SJCRH30 (cell line): Measurements from ENCODE around the gene ISG20. TPM values are rescaled to one million over a fixed set of nuclear protein-coding genes. Genes with fewer than 3 reads are reported as not detected.

Experiments
- DNase-seq, 2 experiments: peaks; one replicate each; pipeline ENCODE4 v3.0.0-alpha.2; 2015 to 2020
- H3K27ac ChIP-seq: fragments of 250-450 bp; sonication (Bioruptor Pico); 2 replicates; pipeline ENCODE4 v1.5.1; 2020; ENCODE audit warnings: mild to moderate bottlenecking, moderate library complexity
- H3K27me3 ChIP-seq: fragments of 250-450 bp; sonication (Bioruptor Pico); 2 replicates; pipeline ENCODE4 v1.5.1; 2020; ENCODE audit warnings: mild to moderate bottlenecking, moderate library complexity
- H3K36me3 ChIP-seq: fragments of 250-450 bp; sonication (Bioruptor Pico); 2 replicates; pipeline ENCODE4 v1.5.1; 2020; ENCODE audit warnings: mild to moderate bottlenecking, moderate library complexity
- H3K4me1 ChIP-seq: fragments of 250-450 bp; sonication (Bioruptor Pico); 2 replicates; pipeline ENCODE4 v1.5.1; 2020; ENCODE audit warnings: mild to moderate bottlenecking, moderate library complexity
- H3K4me3 ChIP-seq: fragments of 250-450 bp; sonication (Bioruptor Pico); 2 replicates; pipeline ENCODE4 v1.5.1; 2020; ENCODE audit warnings: mild to moderate bottlenecking, moderate library complexity
- H3K9me3 ChIP-seq: fragments of 250-450 bp; sonication (Bioruptor Pico); replicated peaks from 2 replicates; pipeline ENCODE4 v1.5.1; 2020; ENCODE audit warnings: mild to moderate bottlenecking, moderate library complexity
- total RNA-seq: library from RNA; depleted of rRNA; stranded (reverse); fragments of >200 nt; shearing (Covaris generic); gene quantifications from 2 replicates; pipeline ENCODE4 v1.2.3, GENCODE V29; 2014; rRNA removed

The ISG20 gene
- total RNA-seq, 1 experiment from 2014 or later = 0.97 TPM

DNA sequence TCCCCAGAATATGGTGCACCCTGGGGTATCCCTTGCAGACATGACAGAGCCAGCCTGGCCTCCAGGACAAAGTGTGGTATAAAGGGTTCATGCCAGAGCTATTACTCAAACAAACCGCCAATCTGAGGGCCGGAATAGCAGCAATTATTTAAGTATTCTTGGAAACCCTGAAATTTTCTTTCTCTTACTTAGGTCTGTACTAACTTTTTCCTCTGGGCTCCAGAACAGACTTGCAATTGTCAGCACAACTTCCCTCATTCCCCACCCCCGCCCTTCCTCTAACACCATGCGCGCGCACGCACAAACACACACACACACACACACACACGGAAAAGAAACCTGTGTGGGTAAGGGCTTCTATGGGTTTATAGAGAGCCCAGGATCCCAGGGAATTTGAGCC, 56.3 kb downstream of the ISG20 start:
- Histone ChIP-seq H3K36me3 (no peaks in the 10 kb centered on the region), H3K27me3 (peaks cover 3% of the 10 kb centered on the region), H3K4me3 (no peak overlapping the region), H3K4me1 (no peaks in the 10 kb centered on the region), H3K9me3 (no peaks in the 10 kb centered on the region), H3K27ac (no peak overlapping the region)
- DNase-seq = no peak

DNA sequence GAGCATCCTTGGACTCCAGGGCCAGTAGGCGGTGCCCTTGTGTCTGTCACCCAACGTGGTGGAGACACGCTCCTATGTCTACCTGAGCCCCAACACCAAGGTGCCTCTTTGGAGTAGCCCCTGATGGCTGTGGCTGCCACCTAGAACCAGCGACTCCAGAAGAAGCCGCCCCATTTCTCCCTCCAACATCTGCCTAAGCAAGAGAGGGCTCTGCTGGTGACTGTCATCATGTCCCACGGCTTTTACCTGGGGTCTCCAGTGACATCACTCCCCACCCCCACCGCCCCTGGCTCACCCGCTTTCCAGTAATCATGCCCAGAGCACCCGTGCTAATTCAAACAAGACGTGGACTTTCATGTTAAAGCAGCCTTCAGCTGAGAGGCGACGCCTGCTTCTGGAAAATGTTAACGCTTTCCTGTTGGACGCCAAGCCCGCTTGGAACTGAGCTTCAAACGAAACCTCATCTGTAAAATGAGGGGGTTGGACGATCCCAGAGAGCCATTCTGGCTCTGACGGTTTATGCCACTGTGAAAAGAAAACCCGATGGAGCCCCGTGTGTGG, 57.0 kb downstream of the ISG20 start:
- no peaks in the 10 kb centered on the region for H3K4me1 ChIP-seq
- H3K27me3 ChIP-seq = peaks cover 3% of the 10 kb centered on the region
- no peak for DNase-seq
- no peak overlapping the region for H3K4me3 ChIP-seq
- H3K36me3 ChIP-seq = no peaks in the 10 kb centered on the region
- no peak overlapping the region for H3K27ac ChIP-seq
- no peaks in the 10 kb centered on the region for H3K9me3 ChIP-seq

DNA sequence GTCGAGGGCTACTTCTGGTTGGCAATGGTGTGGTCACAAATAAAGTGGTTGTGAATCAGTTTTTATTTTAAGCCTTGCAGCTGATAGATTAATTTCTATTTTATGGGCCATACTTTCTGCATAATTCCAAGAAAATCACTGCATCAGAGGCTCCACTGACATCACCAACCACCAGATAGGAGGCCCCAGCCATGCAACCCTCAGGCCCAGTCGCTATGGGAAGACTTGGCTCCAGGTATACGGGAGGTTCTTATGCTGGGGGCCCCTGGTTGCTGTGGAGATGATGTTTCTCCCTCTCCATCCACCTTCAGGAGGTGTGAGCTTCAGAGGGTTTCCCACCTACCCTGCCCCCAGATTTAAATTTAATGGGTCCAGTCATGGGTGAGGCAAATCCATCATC, 57.4 kb downstream of the ISG20 start:
- no peaks in the 10 kb centered on the region for H3K9me3 ChIP-seq
- H3K36me3 ChIP-seq = no peaks in the 10 kb centered on the region
- DNase-seq = no peak
- no peak overlapping the region for H3K4me3 ChIP-seq
- H3K27me3 ChIP-seq = peaks cover 3% of the 10 kb centered on the region
- H3K27ac ChIP-seq = no peak overlapping the region
- H3K4me1 ChIP-seq = no peaks in the 10 kb centered on the region

DNA sequence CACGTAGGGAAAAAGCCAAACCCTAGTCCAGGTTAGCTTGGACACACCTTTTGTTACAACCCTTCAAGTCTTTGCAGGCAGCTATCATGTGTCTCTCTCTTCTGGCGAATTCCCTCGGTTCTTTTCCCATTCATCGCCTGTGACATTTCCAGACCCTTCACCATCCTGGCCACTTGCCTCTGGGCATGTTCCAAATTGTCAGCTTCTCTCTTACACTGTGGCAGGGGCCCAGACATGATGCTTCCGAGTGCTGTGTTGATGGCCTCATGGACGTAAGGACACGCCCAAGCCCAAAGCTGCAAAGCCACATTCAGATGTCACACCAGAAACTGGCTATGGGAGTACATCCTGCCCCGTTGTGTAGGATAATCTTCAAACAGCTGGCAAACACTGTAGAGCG, 58.5 kb downstream of the ISG20 start:
- no peak overlapping the region for H3K27ac ChIP-seq
- H3K27me3 ChIP-seq = peaks cover 3% of the 10 kb centered on the region; the same call in 1 of the 2 replicates
- DNase-seq = no peak
- no peaks in the 10 kb centered on the region for H3K36me3 ChIP-seq
- H3K9me3 ChIP-seq = no peaks in the 10 kb centered on the region
- no peaks in the 10 kb centered on the region for H3K4me1 ChIP-seq
- no peak overlapping the region for H3K4me3 ChIP-seq

DNA sequence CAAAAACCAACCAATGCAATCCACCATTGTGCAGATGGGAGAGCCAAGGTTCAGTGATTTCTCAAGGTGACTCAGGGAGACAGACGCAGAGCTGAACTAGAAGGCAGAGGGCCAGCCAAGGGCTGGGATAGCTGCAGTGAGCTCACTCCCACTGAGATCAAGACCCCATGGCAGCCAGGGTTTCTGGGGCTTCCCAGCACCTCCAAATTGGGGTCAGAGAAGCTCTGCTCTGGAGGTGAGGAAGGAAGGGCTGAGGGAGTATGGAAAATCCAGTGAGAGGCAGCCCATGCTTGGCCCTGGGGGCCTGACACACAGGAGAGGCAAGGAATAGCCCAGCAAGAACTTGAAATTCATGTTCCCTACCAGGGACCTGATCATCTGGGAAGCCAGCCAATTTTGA, 61.0 kb downstream of the ISG20 start:
- no peak for DNase-seq
- H3K4me1 ChIP-seq = no peaks in the 10 kb centered on the region
- H3K9me3 ChIP-seq = no peaks in the 10 kb centered on the region
- no peak overlapping the region for H3K4me3 ChIP-seq
- H3K27me3 ChIP-seq = peaks cover 9% of the 10 kb centered on the region; the same call in 1 of the 2 replicates
- no peak overlapping the region for H3K27ac ChIP-seq
- H3K36me3 ChIP-seq = no peaks in the 10 kb centered on the region

DNA sequence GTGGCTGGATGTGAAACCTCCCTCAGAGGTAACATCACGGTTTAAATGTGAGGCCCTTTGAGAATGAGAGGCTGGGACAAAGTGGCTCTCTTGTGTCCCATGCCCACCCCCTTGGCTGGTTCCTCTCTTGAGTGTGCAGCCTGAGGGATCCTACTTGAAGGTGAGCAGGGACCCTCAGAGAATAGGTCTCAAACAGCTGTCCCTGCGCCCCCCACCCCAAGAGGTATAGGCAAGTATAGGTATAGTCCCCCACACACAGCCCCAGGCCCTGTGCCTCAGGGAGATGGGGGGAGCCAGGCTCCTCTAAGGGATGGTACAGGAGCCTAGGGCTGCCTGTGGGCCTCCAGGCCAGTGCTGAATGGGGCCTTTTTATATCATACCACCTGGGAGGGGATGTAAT, 61.9 kb downstream of the ISG20 start:
- H3K27me3 ChIP-seq = peaks cover 9% of the 10 kb centered on the region; the same call in 1 of the 2 replicates
- DNase-seq = no peak
- H3K9me3 ChIP-seq = no peaks in the 10 kb centered on the region
- no peak overlapping the region for H3K4me3 ChIP-seq
- H3K36me3 ChIP-seq = no peaks in the 10 kb centered on the region
- H3K4me1 ChIP-seq = no peaks in the 10 kb centered on the region
- H3K27ac ChIP-seq = no peak overlapping the region

DNA sequence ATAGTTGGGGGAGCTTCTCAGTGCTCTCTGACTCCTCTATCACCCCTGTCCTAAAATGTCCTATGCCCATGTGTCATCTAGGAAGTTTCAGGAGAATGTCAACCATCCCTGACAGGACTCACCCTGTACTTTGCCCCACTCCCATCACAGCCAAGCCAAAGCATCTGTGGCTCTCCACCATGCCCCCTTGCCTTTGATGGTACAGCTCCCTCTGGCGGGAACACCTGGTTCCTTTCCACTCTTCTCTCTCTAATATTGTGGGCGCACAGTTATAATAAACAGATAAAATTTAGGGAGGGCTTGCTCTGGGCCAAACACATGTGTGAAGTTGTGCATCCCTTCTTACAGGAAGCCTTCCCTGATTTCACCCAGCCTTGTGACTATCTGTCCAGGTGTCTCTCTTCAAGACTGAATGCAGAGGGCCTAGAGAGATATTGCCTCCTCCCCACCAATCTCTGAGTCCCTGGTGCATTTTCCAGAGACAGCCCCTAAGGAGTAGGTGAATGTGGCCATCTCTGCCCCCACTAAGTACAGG, 62.8 kb downstream of the ISG20 start:
- Histone ChIP-seq H3K27ac (no peak overlapping the region), H3K4me3 (no peak overlapping the region), H3K27me3 (peaks cover 9% of the 10 kb centered on the region; the same call in 1 of the 2 replicates), H3K9me3 (no peaks in the 10 kb centered on the region), H3K36me3 (no peaks in the 10 kb centered on the region), H3K4me1 (no peaks in the 10 kb centered on the region)
- peak; percentile 21 to 49 for DNase-seq

DNA sequence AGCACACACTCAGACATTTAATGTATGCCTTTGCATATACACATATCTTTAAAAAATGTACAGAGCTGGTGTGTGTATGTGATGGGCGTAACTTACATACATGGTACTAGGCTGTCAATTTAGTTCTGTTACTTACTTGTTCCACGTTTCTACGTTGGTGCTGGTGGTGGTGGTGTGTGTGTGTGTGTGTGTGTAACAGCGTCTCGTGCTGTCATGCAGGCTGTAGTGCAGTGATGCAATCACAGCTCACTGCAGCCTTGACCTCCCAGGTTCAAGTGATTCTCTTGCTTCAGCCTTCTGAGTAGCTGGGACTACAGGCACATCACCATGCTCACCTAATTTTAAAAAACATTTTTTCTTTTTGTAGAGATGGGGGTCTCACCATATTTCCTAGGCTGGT, 64.2 kb downstream of the ISG20 start:
- H3K36me3 ChIP-seq = no peaks in the 10 kb centered on the region
- H3K27me3 ChIP-seq = peaks cover 9% of the 10 kb centered on the region; the same call in 1 of the 2 replicates
- H3K27ac ChIP-seq = no peak overlapping the region
- no peaks in the 10 kb centered on the region for H3K4me1 ChIP-seq
- H3K4me3 ChIP-seq = no peak overlapping the region
- H3K9me3 ChIP-seq = no peaks in the 10 kb centered on the region
- no peak for DNase-seq

DNA sequence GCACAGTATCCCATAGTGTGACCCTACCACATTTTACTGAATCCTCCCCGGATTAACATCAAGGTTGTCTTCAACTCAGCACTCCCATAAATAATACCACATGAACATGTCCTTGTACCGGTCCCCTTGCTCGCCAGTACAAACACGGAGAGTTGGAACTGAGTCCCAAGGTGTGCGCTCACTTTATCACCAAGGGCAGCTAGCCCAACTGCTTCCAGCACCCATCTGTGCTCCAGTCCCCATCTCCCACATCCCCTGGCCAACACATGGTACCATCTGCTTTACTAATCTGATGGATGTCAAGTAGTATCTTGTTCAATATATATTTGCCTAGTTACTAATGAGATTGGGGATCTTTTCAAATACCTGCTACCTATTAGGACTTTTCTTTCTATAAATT, 64.7 kb downstream of the ISG20 start:
- Histone ChIP-seq H3K27ac (no peak overlapping the region), H3K27me3 (peaks cover 6% of the 10 kb centered on the region; the same call in 1 of the 2 replicates), H3K9me3 (no peaks in the 10 kb centered on the region), H3K36me3 (no peaks in the 10 kb centered on the region), H3K4me1 (no peaks in the 10 kb centered on the region), H3K4me3 (no peak overlapping the region)
- DNase-seq = no peak

DNA sequence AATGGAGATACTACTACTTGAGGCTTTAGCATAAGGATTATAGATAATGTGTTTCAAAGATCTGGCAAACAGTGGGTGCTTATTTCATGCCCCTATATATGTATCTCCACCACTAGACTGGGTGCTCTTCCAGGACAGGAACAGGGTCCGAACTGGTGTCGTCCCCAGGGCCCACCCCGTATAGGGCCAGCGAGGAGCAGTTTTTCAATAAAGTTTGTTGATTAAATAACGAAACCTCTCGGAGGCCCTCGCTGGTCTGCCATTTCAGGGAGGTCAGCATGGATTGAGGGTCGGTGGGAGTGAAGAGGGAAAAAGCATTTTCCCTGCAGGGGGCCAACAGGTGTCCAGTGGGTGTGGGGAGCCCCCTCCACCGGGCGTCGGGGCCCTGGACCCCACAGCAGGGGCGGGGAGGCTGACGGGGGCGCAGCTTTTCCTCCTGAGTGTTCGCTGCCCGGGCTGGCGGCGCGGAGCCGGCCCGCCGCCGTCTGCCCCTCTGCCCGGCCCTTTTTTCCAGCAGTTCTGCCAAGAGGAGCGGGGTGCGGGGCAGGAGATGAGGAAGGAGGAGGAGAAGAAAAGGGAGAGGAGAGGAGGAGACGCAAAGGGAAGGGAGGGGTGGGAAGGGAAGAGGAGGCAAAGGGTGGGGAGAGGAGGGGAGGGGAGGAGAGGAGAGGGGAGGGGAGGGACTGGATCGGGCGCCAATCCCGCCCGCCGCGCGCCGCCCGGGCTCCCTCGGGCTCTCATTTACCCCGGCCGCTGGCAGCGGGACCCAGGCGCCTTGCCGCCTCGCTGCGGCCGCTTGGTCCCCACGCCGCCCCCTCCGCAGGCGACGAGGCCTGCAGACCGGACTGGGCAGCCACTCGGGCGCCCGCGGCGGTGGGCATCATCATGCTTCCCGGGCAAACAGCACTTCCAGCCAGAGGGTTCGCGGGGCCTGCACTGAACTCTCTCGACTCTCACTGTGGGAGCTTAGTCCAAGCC, 66.3 kb downstream of the ISG20 start:
- no peaks in the 10 kb centered on the region for H3K4me1 ChIP-seq
- no peak overlapping the region for H3K27ac ChIP-seq
- no peaks in the 10 kb centered on the region for H3K9me3 ChIP-seq
- H3K36me3 ChIP-seq = no peaks in the 10 kb centered on the region
- DNase-seq = no peak
- H3K27me3 ChIP-seq = peaks cover 6% of the 10 kb centered on the region; the same call in 1 of the 2 replicates
- H3K4me3 ChIP-seq = no peak overlapping the region

DNA sequence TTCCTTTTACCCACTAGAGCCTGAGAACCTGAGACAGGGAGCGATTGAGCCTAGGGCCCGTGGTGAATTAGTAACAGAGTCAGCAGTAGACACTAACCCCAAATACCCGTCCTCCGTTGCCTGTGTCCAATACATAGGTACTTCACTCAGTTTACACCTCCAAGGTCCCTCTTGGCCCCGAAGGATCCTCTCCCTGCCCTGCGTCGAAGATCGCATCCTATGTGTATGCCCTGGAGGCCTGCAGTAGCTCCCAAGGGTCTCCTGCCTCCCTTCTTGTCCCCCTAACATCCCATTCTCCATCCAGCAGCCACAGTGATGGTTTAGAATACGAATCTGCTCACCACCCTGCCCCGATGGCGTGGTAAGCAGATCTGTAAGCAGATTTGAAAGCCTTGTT, 67.0 kb downstream of the ISG20 start:
- Histone ChIP-seq H3K27me3 (peaks cover 6% of the 10 kb centered on the region; the same call in 1 of the 2 replicates), H3K9me3 (no peaks in the 10 kb centered on the region), H3K4me3 (no peak overlapping the region), H3K27ac (no peak overlapping the region), H3K4me1 (no peaks in the 10 kb centered on the region), H3K36me3 (no peaks in the 10 kb centered on the region)
- DNase-seq = no peak

Other genes with a start within 250 kb of the ISG20 start
- 32.1 and 34.1 TPM in 2 replicates for gene MRPL46, start 171.6 kb upstream of the ISG20 start, total RNA-seq
- 63.9 and 65.9 TPM in 2 replicates for gene MRPS11, start 171.3 kb upstream of the ISG20 start, total RNA-seq
- gene DET1, start 92.3 kb upstream of the ISG20 start, total RNA-seq = 7.7 and 8.2 TPM in 2 replicates
- 71.1 and 76.5 TPM in 2 replicates for gene AEN, start 17.7 kb upstream of the ISG20 start, total RNA-seq
- gene ACAN, start 164.4 kb downstream of the ISG20 start, total RNA-seq = not detected in 2 replicates